K562 (cell line): ENCODE results near the gene IGSF10.

ENCODE experiments used
- CBX2 ChIP-seq: fragments of 200-600 bp; sonication (generic); IDR thresholded peaks from one replicate; pipeline ENCODE4 v1.6.1; 2012; ENCODE audit warnings: mild to moderate bottlenecking, low read length, inconsistent platforms; ENCODE audit not compliant: insufficient read depth, poor library complexity, severe bottlenecking
- CTCF ChIP-seq, 3 experiments: IDR thresholded peaks in 2 of 3; conservative IDR thresholded peaks in 1 of 3; 2 replicates each; pipeline ENCODE4 v1.5.1; 2011 to 2012; ENCODE audit warnings: low read length in 3 of 3, mild to moderate bottlenecking in 3 of 3, control low read depth in 2 of 3, improper control_type of control experiment in 1 of 3, inconsistent platforms in 1 of 3, low read depth in 1 of 3, mixed read lengths in 1 of 3, moderate library complexity in 1 of 3; ENCODE audit not compliant: insufficient read depth in 2 of 3
- DPF2 ChIP-seq: fragments of 450-650 bp; IDR thresholded peaks from 2 replicates; pipeline ENCODE4 v1.6.1; 2016
- HNRNPLL ChIP-seq: fragments of 200-400 bp; formaldehyde crosslinking; IDR thresholded peaks from 2 replicates; pipeline ENCODE4 v1.6.1; 2017; ENCODE audit warnings: low read length, low read depth, mild to moderate bottlenecking; ENCODE audit not compliant: poor library complexity, severe bottlenecking
- LEF1 ChIP-seq: fragments of 450-650 bp; IDR thresholded peaks from 2 replicates; pipeline ENCODE4 v1.6.1; 2016; ENCODE audit warnings: mild to moderate bottlenecking
- NFIC ChIP-seq: fragments of 450-650 bp; IDR thresholded peaks from 2 replicates; pipeline ENCODE4 v1.6.1; 2017; ENCODE audit warnings: mild to moderate bottlenecking, inconsistent platforms
- PKNOX1 ChIP-seq: fragments of 450-650 bp; IDR thresholded peaks from 2 replicates; pipeline ENCODE4 v1.6.1; 2016
- POLR2A ChIP-seq: fragments of 450-650 bp; conservative IDR thresholded peaks from 2 replicates; pipeline ENCODE4 v1.6.1; 2016
- RAD51 ChIP-seq: fragments of 450-650 bp; IDR thresholded peaks from 2 replicates; pipeline ENCODE4 v1.7.1; 2016; ENCODE audit warnings: low read depth, mild to moderate bottlenecking, borderline replicate concordance
- USF2 ChIP-seq: sonication (generic); formaldehyde crosslinking; IDR thresholded peaks from 2 replicates; pipeline ENCODE4 v1.5.0; 2020; ENCODE audit warnings: missing genetic modification reagents
- ZBTB7A ChIP-seq: IDR thresholded peaks from 2 replicates; pipeline ENCODE4 v1.6.1; 2011; ENCODE audit warnings: low read depth, mild to moderate bottlenecking, low read length, moderate library complexity, borderline replicate concordance; ENCODE audit not compliant: control insufficient read depth

GRCh38 chr3:151440940-151441339 lies 19.9 kb downstream of the IGSF10 start:
- no peak for TF ChIP-seq CBX2
- TF ChIP-seq CTCF (IDR thresholded peaks at IDR 0.05 in 2 of 3, conservative IDR thresholded peaks at IDR 0.05 in 1 of 3; ENCODE audit: insufficient read depth in 2 of 3, low read depth in 1 of 3, low read length in 3 of 3), result no peak
- TF ChIP-seq POLR2A, result no peak
- no peak for TF ChIP-seq PKNOX1
- no peak for TF ChIP-seq USF2 (CRISPR knock-in tag)
- TF ChIP-seq DPF2, result no peak
- no peak for TF ChIP-seq RAD51
- TF ChIP-seq NFIC, result no peak
- TF ChIP-seq ZBTB7A, result no peak
- no peak for TF ChIP-seq LEF1
- no peak for TF ChIP-seq HNRNPLL
